ENCODE data around the gene NCS1.

NCS1 gene

DNA sequence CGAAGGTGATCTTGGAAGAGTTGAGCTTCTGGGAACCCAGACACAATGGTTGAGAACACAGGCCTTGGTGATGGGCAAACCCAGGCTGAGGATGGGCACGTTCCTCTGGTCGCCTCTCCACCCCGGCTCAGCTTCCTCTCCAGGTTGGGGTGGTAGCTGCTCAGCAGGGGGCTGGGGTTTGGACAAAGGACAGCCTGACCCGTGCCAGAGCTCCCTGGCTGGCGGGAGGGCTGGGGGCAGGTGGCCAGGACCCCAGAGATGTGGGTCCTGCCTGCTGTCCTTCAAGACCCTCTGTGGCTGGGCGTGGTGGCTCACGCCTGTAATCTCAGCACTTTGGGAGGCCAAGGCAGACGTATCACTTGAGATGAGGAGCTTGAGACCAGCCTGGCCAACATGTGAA is 25.2 kb downstream of the NCS1 start:
- ChIA-PET CTCF (no interaction called here), POLR2A (no interaction called here)
- TF ChIP-seq, protein P1, sequence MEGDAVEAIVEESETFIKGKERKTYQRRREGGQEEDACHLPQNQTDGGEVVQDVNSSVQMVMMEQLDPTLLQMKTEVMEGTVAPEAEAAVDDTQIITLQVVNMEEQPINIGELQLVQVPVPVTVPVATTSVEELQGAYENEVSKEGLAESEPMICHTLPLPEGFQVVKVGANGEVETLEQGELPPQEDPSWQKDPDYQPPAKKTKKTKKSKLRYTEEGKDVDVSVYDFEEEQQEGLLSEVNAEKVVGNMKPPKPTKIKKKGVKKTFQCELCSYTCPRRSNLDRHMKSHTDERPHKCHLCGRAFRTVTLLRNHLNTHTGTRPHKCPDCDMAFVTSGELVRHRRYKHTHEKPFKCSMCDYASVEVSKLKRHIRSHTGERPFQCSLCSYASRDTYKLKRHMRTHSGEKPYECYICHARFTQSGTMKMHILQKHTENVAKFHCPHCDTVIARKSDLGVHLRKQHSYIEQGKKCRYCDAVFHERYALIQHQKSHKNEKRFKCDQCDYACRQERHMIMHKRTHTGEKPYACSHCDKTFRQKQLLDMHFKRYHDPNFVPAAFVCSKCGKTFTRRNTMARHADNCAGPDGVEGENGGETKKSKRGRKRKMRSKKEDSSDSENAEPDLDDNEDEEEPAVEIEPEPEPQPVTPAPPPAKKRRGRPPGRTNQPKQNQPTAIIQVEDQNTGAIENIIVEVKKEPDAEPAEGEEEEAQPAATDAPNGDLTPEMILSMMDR (IDR thresholded peaks at IDR 0.05; ENCODE audit: control extremely low read depth, extremely low read depth, low read depth, missing control alignments) = no peak
- no peak for DNase-seq (ENCODE audit: extremely low spot score)

DNA sequence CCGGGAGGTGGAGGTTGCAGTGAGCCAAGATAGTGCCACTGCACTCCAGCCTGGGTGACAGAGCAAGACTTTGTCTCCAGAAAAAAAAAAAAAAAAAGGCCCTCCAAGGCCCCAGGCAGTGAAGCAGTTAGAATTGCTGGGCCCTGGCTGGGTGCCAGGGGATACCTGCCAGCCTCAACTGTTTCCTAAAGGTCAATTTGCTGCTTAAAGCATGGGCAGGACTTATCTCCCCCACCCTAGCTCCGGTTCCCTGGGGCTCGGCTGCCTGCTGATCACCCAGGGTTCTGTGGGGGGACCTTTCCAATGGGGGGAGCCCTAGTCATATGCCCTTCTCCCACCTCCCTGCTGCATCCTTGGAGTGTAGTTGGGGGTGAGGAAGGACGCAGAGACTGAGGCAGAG is 25.7 kb downstream of the NCS1 start:
- DNase-seq (ENCODE audit: extremely low spot score) = no peak
- TF ChIP-seq, protein P1 (IDR thresholded peaks at IDR 0.05; ENCODE audit: control extremely low read depth, extremely low read depth, low read depth, missing control alignments) = no peak
- CTCF ChIA-PET = no interaction called here
- POLR2A ChIA-PET = no interaction called here

DNA sequence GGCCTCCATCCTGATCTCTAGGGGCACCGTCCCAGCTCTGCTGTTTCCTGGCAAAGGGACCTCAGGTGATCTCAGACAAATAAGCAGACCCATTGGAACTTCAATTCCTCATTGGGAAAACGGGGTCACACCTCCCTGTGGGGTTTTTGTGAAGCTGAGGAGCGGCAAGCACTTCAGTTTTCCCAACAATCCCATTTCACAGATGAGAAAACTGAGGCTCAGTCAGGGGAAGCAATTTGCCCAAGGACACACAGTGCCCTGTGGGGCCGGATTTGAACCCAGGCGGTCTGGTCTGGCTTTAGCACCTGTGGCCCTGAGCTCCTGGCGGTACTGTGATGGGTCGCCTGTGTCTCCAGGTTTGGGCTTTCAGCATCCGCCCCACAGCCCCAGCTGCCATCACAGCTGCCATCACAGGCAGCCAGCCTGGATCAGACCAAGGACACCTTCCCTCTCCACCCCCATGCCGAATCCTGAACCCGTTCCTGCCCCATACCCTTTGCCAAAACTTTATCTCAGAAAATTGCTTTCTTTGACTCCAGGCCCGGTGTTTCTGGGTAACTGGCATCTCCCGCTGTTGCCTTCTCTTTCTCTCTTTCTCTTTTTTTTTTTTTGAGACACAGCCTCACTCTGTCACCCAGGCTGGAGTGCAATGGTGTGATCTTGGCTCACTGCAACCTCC is 26.4 kb downstream of the NCS1 start:
- TF ChIP-seq, protein P1 (IDR thresholded peaks at IDR 0.05; ENCODE audit: control extremely low read depth, extremely low read depth, low read depth, missing control alignments) = no peak
- no peak for DNase-seq (ENCODE audit: extremely low spot score)
- CTCF ChIA-PET = interaction anchor here (1.9 kb wide), 1 partner anchor 92 kb away, joined by 5 read pairs; no protein-coding TSS in a partner anchor
- POLR2A ChIA-PET = no interaction called here

DNA sequence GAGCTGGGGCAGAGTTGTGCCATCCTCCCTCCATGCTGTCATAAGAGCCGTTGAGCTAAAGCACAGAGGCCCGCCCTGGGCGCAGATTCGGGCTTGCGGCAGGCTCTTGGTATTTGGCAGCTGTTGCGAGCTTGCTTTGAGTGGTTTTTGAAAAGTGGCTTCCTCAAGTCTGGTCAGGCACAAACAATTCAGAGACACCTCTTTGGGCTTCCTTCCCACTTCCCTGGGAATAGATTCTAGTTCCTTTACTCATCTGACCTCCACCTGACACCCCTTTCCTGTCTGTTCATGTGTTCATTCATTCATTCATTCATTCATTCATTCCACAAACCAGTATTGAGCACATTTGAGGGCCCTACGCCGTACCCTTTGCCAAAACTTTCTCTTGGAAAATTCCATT is 27.4 kb downstream of the NCS1 start:
- TF ChIP-seq, protein P1 (IDR thresholded peaks at IDR 0.05; ENCODE audit: control extremely low read depth, extremely low read depth, low read depth, missing control alignments) = no peak
- CTCF ChIA-PET = interaction anchor here (1.9 kb wide), 1 partner anchor 93 kb away, joined by 5 read pairs; no protein-coding TSS in a partner anchor
- DNase-seq (ENCODE audit: extremely low spot score) = no peak
- POLR2A ChIA-PET = no interaction called here

DNA sequence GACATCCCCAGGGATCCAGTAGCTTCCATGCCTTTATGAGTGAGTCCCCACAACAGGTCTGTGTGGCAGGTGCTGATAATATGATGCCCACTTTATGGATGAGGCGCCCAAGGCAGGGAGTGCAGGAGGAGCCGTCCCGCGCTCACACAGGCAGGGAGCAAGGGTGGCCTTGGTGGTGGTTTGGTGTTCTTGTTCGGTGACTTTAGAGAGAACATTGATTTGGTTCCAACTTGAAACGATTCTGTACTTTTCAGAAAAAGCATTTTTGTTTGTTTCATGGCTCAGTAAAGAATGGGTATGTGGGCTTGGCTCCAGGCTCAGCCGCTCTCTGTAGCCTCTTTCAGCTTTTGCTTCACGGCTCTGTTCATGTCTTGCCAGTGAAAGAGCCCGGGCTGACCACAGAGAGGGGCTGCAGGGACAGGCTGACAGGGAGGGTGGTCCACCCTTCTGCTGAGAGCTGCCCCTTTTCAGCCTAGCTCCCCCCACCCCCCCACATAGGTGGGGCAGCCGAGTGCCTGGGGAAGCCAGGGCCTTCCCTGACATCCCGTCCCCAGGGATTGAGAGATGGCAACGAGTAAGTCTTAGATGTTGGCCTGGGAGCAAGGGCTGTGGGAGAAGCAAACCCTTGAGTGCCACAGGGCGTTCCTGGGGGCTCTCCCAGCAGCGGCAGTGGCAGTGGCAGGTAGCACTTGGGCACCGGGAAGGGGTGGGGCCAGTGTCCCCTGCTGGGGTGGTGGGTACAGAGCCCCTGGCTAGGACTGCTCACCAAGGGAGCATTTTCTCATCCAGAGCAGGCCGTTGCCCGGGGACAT is 28.0 kb downstream of the NCS1 start:
- CTCF ChIA-PET = interaction anchor here (1.9 kb wide), 1 partner anchor 93 kb away, joined by 5 read pairs; no protein-coding TSS in a partner anchor
- POLR2A ChIA-PET = no interaction called here
- DNase-seq (ENCODE audit: extremely low spot score) = no peak
- TF ChIP-seq, protein P1 (IDR thresholded peaks at IDR 0.05; ENCODE audit: control extremely low read depth, extremely low read depth, low read depth, missing control alignments) = no peak

DNA sequence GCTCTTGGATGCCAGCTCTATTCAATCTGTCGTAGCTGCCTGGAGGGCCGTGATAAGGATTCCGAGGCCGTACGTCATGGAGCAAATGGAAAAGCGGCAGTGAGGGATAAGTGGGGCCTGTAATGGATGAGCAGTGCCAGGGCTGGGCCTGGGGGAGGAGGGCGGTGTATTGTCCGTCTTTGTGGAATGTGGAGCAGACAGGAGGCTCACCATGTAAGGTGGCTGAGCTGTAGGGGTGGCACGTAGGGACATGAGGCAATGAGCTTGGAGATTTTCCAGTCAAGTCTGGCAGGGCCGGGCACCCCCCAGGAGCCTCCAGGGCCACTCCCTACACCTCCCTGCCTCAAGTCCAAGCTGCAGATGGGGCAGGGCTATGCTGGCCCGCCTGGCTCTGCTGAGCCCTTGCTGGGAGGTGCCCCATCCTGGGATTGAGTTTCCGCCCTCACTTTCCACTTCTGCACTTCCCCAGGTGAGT is 29.2 kb downstream of the NCS1 start:
- ChIA-PET POLR2A (no interaction called here), CTCF (no interaction called here)
- DNase-seq (ENCODE audit: extremely low spot score) = no peak
- TF ChIP-seq, protein P1 (IDR thresholded peaks at IDR 0.05; ENCODE audit: control extremely low read depth, extremely low read depth, low read depth, missing control alignments) = no peak

Data from GM10248 (cell line).